ENCODE data around the gene CHAF1A.

Gene CHAF1A

GRCh38 chr19:4386041-4386782 is 16.2 kb upstream of the CHAF1A start:
- no peak for TF ChIP-seq CTCF (IDR thresholded peaks at IDR 0.05; ENCODE audit: poor library complexity, severe bottlenecking)
- no peaks in the 10 kb centered on the region for H3K27me3 ChIP-seq (ENCODE audit: insufficient read depth, poor library complexity, severe bottlenecking)
- no peaks in the 10 kb centered on the region for H3K9me3 ChIP-seq (ENCODE audit: severe bottlenecking)
- ATAC-seq (ENCODE audit: low read depth) = no peak
- peaks cover 19% of the 10 kb centered on the region for H3K36me3 ChIP-seq (ENCODE audit: low read depth)
- H3K4me3 ChIP-seq (ENCODE audit: severe bottlenecking) = no peak overlapping the region
- DNase-seq (ENCODE audit: low spot score) = no peak
- H3K4me1 ChIP-seq (ENCODE audit: insufficient read depth, poor library complexity, severe bottlenecking) = peaks cover 20% of the 10 kb centered on the region
- no peak overlapping the region for H3K27ac ChIP-seq (ENCODE audit: poor library complexity, severe bottlenecking)

- Histone ChIP-seq H3K9me3 (ENCODE audit: severe bottlenecking) (no peaks in the 10 kb centered on the region), H3K27ac (ENCODE audit: poor library complexity, severe bottlenecking) (peak overlapping the region; percentile 94), H3K4me1 (ENCODE audit: insufficient read depth, poor library complexity, severe bottlenecking) (peaks cover 36% of the 10 kb centered on the region), H3K4me3 (ENCODE audit: severe bottlenecking) (no peak overlapping the region), H3K27me3 (ENCODE audit: insufficient read depth, poor library complexity, severe bottlenecking) (no peaks in the 10 kb centered on the region), H3K36me3 (ENCODE audit: low read depth) (peaks cover 19% of the 10 kb centered on the region)
- no peak for TF ChIP-seq CTCF (IDR thresholded peaks at IDR 0.05; ENCODE audit: poor library complexity, severe bottlenecking)
- DNase-seq (ENCODE audit: low spot score) (no peak), ATAC-seq (ENCODE audit: low read depth) (no peak)
Measured at GRCh38 chr19:4388337-4389063, 13.9 kb upstream of the CHAF1A start.

- Histone ChIP-seq H3K4me1 (ENCODE audit: insufficient read depth, poor library complexity, severe bottlenecking) (peaks cover 36% of the 10 kb centered on the region), H3K9me3 (ENCODE audit: severe bottlenecking) (no peaks in the 10 kb centered on the region), H3K4me3 (ENCODE audit: severe bottlenecking) (no peak overlapping the region), H3K36me3 (ENCODE audit: low read depth) (peaks cover 19% of the 10 kb centered on the region), H3K27ac (ENCODE audit: poor library complexity, severe bottlenecking) (peak overlapping the region; percentile 94), H3K27me3 (ENCODE audit: insufficient read depth, poor library complexity, severe bottlenecking) (no peaks in the 10 kb centered on the region)
- DNase-seq (ENCODE audit: low spot score) (no peak), ATAC-seq (ENCODE audit: low read depth) (no peak)
- no peak for TF ChIP-seq CTCF (IDR thresholded peaks at IDR 0.05; ENCODE audit: poor library complexity, severe bottlenecking)
Measured at GRCh38 chr19:4389064-4389375, 13.4 kb upstream of the CHAF1A start.

GRCh38 chr19:4389511-4390016 is 12.9 kb upstream of the CHAF1A start:
- no peak for ATAC-seq (ENCODE audit: low read depth)
- Histone ChIP-seq H3K4me3 (ENCODE audit: severe bottlenecking) (no peak overlapping the region), H3K27me3 (ENCODE audit: insufficient read depth, poor library complexity, severe bottlenecking) (no peaks in the 10 kb centered on the region), H3K9me3 (ENCODE audit: severe bottlenecking) (no peaks in the 10 kb centered on the region), H3K4me1 (ENCODE audit: insufficient read depth, poor library complexity, severe bottlenecking) (peaks cover 36% of the 10 kb centered on the region), H3K27ac (ENCODE audit: poor library complexity, severe bottlenecking) (peak overlapping the region; percentile 94), H3K36me3 (ENCODE audit: low read depth) (peaks cover 20% of the 10 kb centered on the region)
- no peak for DNase-seq (ENCODE audit: low spot score)
- TF ChIP-seq CTCF (IDR thresholded peaks at IDR 0.05; ENCODE audit: poor library complexity, severe bottlenecking) = no peak
